Muscle layer of duodenum (tissue), 2 donors: Measurements from ENCODE around the gene TMEM200C.
"Not testable (repeated sequence)": the region's sequence is repeated elsewhere in the genome, so short reads cannot be mapped to it uniquely, and the experiment has no call there.

Source experiments
- H3K27ac ChIP-seq: one replicate; pipeline ENCODE4 v1.7.0; 2013; ENCODE audit warnings: mild to moderate bottlenecking, low read length
- H3K27me3 ChIP-seq: one replicate; pipeline ENCODE4 v1.7.0; 2013; ENCODE audit warnings: low read depth, mild to moderate bottlenecking, control low read depth, low read length
- H3K36me3 ChIP-seq, 2 donors: one replicate each; pipeline ENCODE4 v1.7.0; 2013; ENCODE audit warnings: low read length in 2 of 2, control low read depth in 1 of 2, mild to moderate bottlenecking in 1 of 2; ENCODE audit not compliant: insufficient read depth in 2 of 2, control insufficient read depth in 1 of 2
- H3K4me1 ChIP-seq, 2 donors: one replicate each; pipeline ENCODE4 v1.7.0; 2013; ENCODE audit warnings: low read length in 2 of 2, mild to moderate bottlenecking in 2 of 2, control low read depth in 1 of 2, moderate library complexity in 1 of 2; ENCODE audit not compliant: insufficient read depth in 2 of 2, control insufficient read depth in 1 of 2
- H3K4me3 ChIP-seq, 2 donors: one replicate each; pipeline ENCODE4 v1.7.0; 2013; ENCODE audit warnings: low read length in 2 of 2, low read depth in 1 of 2, mild to moderate bottlenecking in 1 of 2
- H3K9me3 ChIP-seq, 2 donors: one replicate each; pipeline ENCODE4 v1.7.0; 2013; ENCODE audit warnings: low read length in 2 of 2, control low read depth in 1 of 2, mild to moderate bottlenecking in 1 of 2; ENCODE audit not compliant: control insufficient read depth in 1 of 2
- donor health status: healthy.

Gene TMEM200C

DNA sequence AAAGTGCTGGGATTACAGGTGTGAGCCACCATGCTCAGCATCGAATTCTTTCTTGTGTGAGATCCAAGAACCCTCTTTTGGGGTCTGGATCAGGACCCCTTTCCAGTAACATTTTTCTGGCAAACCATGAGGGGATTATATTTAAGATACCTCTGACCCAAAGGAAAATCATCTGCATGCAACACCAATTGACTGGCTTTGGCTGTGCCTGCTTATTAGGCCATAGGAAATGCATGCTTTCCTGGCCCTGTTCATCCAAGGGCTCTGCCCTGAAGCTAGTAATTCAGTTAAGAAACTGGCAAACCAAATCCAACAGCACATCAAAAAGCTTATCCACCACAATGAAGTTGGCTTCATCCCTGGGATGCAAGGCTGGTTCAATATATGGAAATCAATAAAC, 33.2 kb downstream of the TMEM200C start:
- not testable (repeated sequence) for H3K4me3 ChIP-seq, H3K27ac ChIP-seq, H3K9me3 ChIP-seq

DNA sequence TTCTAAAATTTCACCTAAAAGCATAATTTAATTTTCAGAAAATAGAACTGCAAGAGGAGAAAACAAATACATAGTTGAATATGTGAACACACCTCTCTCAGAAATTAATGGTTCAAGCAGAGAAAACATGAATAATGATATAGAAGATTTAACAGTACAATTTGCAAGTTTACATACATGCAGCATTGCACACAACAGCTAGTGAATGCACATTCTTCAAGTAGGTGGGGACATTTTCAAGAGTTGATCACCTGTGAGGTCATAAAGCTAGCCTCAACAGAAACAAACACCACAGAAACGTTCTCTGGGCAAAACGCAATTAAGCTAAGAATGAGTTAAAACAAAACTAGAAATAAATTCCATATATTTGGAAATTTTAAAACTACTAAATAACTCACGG, 38.1 kb downstream of the TMEM200C start:
- Histone ChIP-seq H3K36me3 (no peaks in the 10 kb centered on the region), H3K4me3 (no peak overlapping the region), H3K27ac (no peak overlapping the region), H3K27me3 (no peaks in the 10 kb centered on the region), H3K4me1 (no peaks in the 10 kb centered on the region), H3K9me3 (peaks cover 0 to 4% of the 10 kb centered on the region in 2 donors)

More for the DNA sequence above, 33.2 kb downstream of the TMEM200C start:
- not testable (repeated sequence) for H3K27me3 ChIP-seq, H3K4me1 ChIP-seq, H3K36me3 ChIP-seq

DNA sequence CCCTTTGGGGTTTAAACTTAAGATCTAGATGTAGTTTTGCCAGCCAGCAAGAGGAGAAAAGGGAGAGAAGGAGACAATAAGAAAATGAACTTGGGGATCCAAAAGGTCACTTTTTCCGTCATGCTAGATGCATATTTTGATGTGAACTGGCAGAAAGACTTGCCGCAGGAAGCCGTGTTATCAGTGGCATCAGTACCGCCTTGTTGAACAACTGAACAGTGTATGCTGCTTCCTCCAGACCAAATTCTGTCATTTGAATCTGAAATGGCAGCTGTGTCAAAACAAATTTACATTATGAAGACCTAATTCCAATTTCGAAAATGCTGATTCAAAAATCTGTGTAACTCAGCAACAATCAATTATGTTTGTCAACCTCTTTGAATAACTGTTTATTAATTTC, 42.1 kb downstream of the TMEM200C start:
- no peak overlapping the region for H3K4me3 ChIP-seq
- no peak overlapping the region for H3K27ac ChIP-seq
- H3K36me3 ChIP-seq: no peaks in the 10 kb centered on the region
- no peaks in the 10 kb centered on the region for H3K4me1 ChIP-seq
- no peaks in the 10 kb centered on the region for H3K27me3 ChIP-seq
- H3K9me3 ChIP-seq: no peaks in the 10 kb centered on the region

- Histone ChIP-seq H3K4me3 (no peak overlapping the region), H3K27me3 (no peaks in the 10 kb centered on the region), H3K9me3 (no peaks in the 10 kb centered on the region), H3K4me1 (no peaks in the 10 kb centered on the region), H3K36me3 (no peaks in the 10 kb centered on the region), H3K27ac (no peak overlapping the region)
Observed at GRCh38 chr18:5851998-5852397, 43.3 kb downstream of the TMEM200C start.

DNA sequence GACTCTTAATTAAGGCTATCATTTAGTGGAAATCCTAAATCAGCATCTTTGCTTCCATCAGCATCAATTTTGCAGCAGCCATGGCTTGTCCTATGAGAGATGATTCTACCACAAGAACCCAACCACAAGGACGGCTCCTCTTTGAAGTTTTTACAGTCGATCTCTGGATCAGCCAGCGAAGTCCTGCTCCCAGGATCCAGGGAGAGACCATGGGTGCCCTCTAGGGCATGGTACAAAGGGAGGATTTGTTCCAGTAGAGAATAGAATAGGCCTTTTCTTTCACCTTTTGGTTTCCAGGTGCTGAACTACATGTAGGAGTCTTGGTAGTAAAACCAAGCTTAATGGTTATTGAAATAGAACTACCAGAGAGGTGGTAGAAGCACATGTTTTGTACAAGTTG, 52.7 kb downstream of the TMEM200C start:
- Histone ChIP-seq H3K4me3 (no peak overlapping the region), H3K27me3 (no peaks in the 10 kb centered on the region), H3K4me1 (no peaks in the 10 kb centered on the region), H3K36me3 (no peaks in the 10 kb centered on the region), H3K27ac (no peak overlapping the region), H3K9me3 (no peaks in the 10 kb centered on the region)

DNA sequence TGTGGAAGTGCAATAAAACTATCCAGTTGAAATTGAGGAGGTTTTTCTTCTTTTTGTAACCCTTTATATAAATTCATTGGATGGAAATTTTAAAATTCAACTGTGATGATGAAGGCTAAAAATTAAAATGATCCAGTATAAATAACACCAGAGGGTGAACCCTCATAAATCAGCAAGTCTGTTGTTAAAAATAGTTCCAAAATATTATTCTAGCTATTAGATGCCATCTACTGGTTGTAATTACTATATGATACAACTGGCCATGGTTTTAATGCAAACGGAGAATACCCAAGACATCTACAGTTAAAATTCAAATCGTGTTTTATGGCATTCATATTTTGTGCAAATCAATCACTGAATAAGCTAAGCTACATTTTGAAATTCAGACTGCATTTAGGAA, 53.8 kb downstream of the TMEM200C start:
- Histone ChIP-seq H3K27ac (no peak overlapping the region), H3K4me3 (no peak overlapping the region), H3K4me1 (no peaks in the 10 kb centered on the region), H3K36me3 (no peaks in the 10 kb centered on the region), H3K27me3 (no peaks in the 10 kb centered on the region), H3K9me3 (no peaks in the 10 kb centered on the region)

GRCh38 chr18:5840547-5840946, 54.8 kb downstream of the TMEM200C start:
- no peaks in the 10 kb centered on the region for H3K4me1 ChIP-seq
- no peak overlapping the region for H3K27ac ChIP-seq
- no peak overlapping the region for H3K4me3 ChIP-seq
- H3K36me3 ChIP-seq: no peaks in the 10 kb centered on the region
- H3K27me3 ChIP-seq: no peaks in the 10 kb centered on the region
- H3K9me3 ChIP-seq: no peaks in the 10 kb centered on the region

- Histone ChIP-seq H3K9me3 (no peaks in the 10 kb centered on the region), H3K27ac (no peak overlapping the region), H3K4me3 (no peak overlapping the region), H3K27me3 (no peaks in the 10 kb centered on the region), H3K4me1 (no peaks in the 10 kb centered on the region), H3K36me3 (no peaks in the 10 kb centered on the region)
Observed at GRCh38 chr18:5840025-5840424, 55.3 kb downstream of the TMEM200C start.

DNA sequence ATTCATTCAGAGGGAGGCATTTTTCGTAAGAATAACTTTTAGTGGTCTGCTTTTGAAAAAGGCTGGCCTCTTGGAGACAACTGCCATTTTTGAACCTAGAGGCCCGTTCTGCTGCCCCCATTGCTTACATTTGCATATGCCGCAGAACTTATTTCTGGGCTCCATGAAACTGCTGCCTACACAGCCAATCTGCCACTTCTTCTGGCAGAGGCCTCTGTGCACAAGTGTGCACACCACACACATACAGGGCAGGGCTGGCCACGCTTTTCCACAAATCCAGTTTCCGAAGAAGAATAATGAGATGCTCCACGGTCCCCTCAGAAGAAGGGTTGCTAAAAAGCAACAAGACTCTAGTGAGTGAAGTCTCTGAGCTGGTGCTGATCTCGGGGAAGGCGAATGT, 56.2 kb downstream of the TMEM200C start:
- no peak overlapping the region for H3K4me3 ChIP-seq

More for the DNA sequence above, 56.2 kb downstream of the TMEM200C start:
- H3K27ac ChIP-seq: no peak overlapping the region
- H3K9me3 ChIP-seq: no peaks in the 10 kb centered on the region
- H3K4me1 ChIP-seq: no peaks in the 10 kb centered on the region
- H3K36me3 ChIP-seq: no peaks in the 10 kb centered on the region
- no peaks in the 10 kb centered on the region for H3K27me3 ChIP-seq
